SK-N-SH (cell line): ENCODE results near the gene HMGB2. TPM values are rescaled to one million over a fixed set of nuclear protein-coding genes. Genes with fewer than 3 reads are reported as not detected.

Experiments
- CTCF ChIA-PET: fragments of 300-600, 350-600 bp; formaldehyde crosslinking; extraction: SDS; loops from one replicate; lab custom pipeline; 2021; lab: Yijun Ruan, JAX
- POLR2A ChIA-PET: fragments of 350-600 bp; sonication (Branson Sonifier 250); formaldehyde crosslinking; extraction: SDS; loops from one replicate; lab custom pipeline; 2020; ENCODE audit warnings: antibody characterized with exemption, inconsistent platforms; lab: Yijun Ruan, JAX
- DNase-seq: peaks from one replicate; pipeline ENCODE4 v3.0.0; 2012
- H2AFZ ChIP-seq: fragments of 200-600 bp; sonication (generic); 2 replicates; pipeline ENCODE4 v1.8.1; 2016; ENCODE audit warnings: antibody characterized with exemption, mild to moderate bottlenecking, low read depth
- H3F3A ChIP-seq: fragments of 200-600 bp; sonication (generic); replicated peaks from 2 replicates; pipeline ENCODE3; 2016; ENCODE audit warnings: antibody characterized with exemption, mild to moderate bottlenecking; ENCODE audit not compliant: insufficient read depth
- H3K27ac ChIP-seq, 2 experiments: fragments of 200-500 bp in 1 of 2; fragments of 200-600 bp in 1 of 2; sonication (Bioruptor generic) in 1 of 2; sonication (generic), shearing (Covaris generic) in 1 of 2; 2 replicates each; pipeline versions ENCODE4 v1.5.1 to v1.6.1; 2014 to 2016; ENCODE audit warnings: low read depth in 2 of 2, inconsistent platforms in 1 of 2, low read length in 1 of 2, mild to moderate bottlenecking in 1 of 2, mixed read lengths in 1 of 2
- H3K27me3 ChIP-seq: fragments of 200-600 bp; sonication (generic), shearing (Covaris generic); 2 replicates; pipeline ENCODE4 v1.6.1; 2016; ENCODE audit warnings: mixed run types; ENCODE audit not compliant: insufficient read depth
- H3K36me3 ChIP-seq, 2 experiments: fragments of 200-500 bp in 1 of 2; fragments of 200-600 bp in 1 of 2; sonication (Bioruptor generic) in 1 of 2; sonication (generic) in 1 of 2; replicated peaks in 1 of 2; 2 replicates each; pipeline versions ENCODE3 to v1.5.1; 2014 to 2016; ENCODE audit warnings: low read length in 1 of 2, mild to moderate bottlenecking in 1 of 2; ENCODE audit not compliant: insufficient read depth in 2 of 2, control insufficient read depth in 1 of 2
- H3K4me1 ChIP-seq, 2 experiments: fragments of 200-500 bp in 1 of 2; fragments of 200-600 bp in 1 of 2; sonication (Bioruptor generic) in 1 of 2; sonication (generic), shearing (Covaris generic) in 1 of 2; 2 replicates each; pipeline versions ENCODE4 v1.5.1 to v1.6.1; 2014 to 2016; ENCODE audit warnings: low read depth in 1 of 2, low read length in 1 of 2, mixed run types in 1 of 2; ENCODE audit not compliant: insufficient read depth in 2 of 2, control insufficient read depth in 1 of 2
- H3K4me2 ChIP-seq: fragments of 200-600 bp; sonication (generic), shearing (Covaris generic); 2 replicates; pipeline ENCODE4 v1.6.1; 2017; ENCODE audit warnings: mixed run types
- H3K4me3 ChIP-seq, 2 experiments: fragments of 200-500 bp in 1 of 2; fragments of 200-600 bp in 1 of 2; sonication (Bioruptor generic) in 1 of 2; sonication (generic), shearing (Covaris generic) in 1 of 2; 2 replicates each; pipeline versions ENCODE4 v1.5.1 to v1.8.1; 2014 to 2016; ENCODE audit warnings: low read depth in 2 of 2, inconsistent platforms in 1 of 2, low read length in 1 of 2, mild to moderate bottlenecking in 1 of 2, mixed read lengths in 1 of 2, moderate library complexity in 1 of 2
- H3K79me2 ChIP-seq: fragments of 200-600 bp; sonication (generic); 2 replicates; pipeline ENCODE4 v1.8.1; 2017; ENCODE audit warnings: mild to moderate bottlenecking; ENCODE audit not compliant: insufficient read depth
- H3K9ac ChIP-seq: fragments of 200-600 bp; sonication (generic); 2 replicates; pipeline ENCODE4 v1.6.1; 2017; ENCODE audit warnings: mixed run types
- H3K9me2 ChIP-seq: fragments of 200-600 bp; sonication (generic); 2 replicates; pipeline ENCODE4 v1.6.1; 2017; ENCODE audit warnings: mixed run types
- H3K9me3 ChIP-seq: fragments of 200-600 bp; sonication (generic); 2 replicates; pipeline ENCODE4 v1.6.1; 2017; ENCODE audit warnings: mixed run types, mild to moderate bottlenecking, moderate library complexity
- H4K20me1 ChIP-seq: fragments of 200-600 bp; sonication (generic); 2 replicates; pipeline ENCODE4 v1.6.1; 2017; ENCODE audit warnings: mild to moderate bottlenecking, mixed run types; ENCODE audit not compliant: insufficient read depth
- ELF1 ChIP-seq: IDR thresholded peaks from 2 replicates; pipeline ENCODE4 v1.4.0; 2012
- FOSL2 ChIP-seq: IDR thresholded peaks from 2 replicates; pipeline ENCODE4 v1.4.0; 2012; ENCODE audit warnings: low read depth, mild to moderate bottlenecking, moderate library complexity, borderline replicate concordance
- FOXJ3 ChIP-seq: sonication (generic); formaldehyde crosslinking; IDR thresholded peaks from 2 replicates; pipeline ENCODE4 v1.5.1; 2020; ENCODE audit warnings: mild to moderate bottlenecking, missing genetic modification reagents
- FOXM1 ChIP-seq: IDR thresholded peaks from 2 replicates; pipeline ENCODE4 v1.4.0; 2012; ENCODE audit warnings: low read depth, mild to moderate bottlenecking
- GABPA ChIP-seq: IDR thresholded peaks from 2 replicates; pipeline ENCODE4 v1.4.0; 2012; ENCODE audit warnings: low read depth, mild to moderate bottlenecking
- GATA2 ChIP-seq: sonication (generic); formaldehyde crosslinking; IDR thresholded peaks from 2 replicates; pipeline ENCODE4 v1.5.0; 2020; ENCODE audit warnings: mild to moderate bottlenecking, missing genetic modification reagents
- IRF3 ChIP-seq: fragments of 150-350 bp; IDR thresholded peaks from 2 replicates; pipeline ENCODE4 v1.6.1; 2016; ENCODE audit warnings: mild to moderate bottlenecking, low read depth, low read length
- MEF2A ChIP-seq: IDR thresholded peaks from 2 replicates; pipeline ENCODE4 v1.4.0; 2012; ENCODE audit warnings: low read depth, borderline replicate concordance
- MXI1 ChIP-seq: IDR thresholded peaks from 2 replicates; pipeline ENCODE4 v1.6.1; 2012; ENCODE audit warnings: mild to moderate bottlenecking, low read depth, low read length, improper control_type of control experiment
- RAD21 ChIP-seq: IDR thresholded peaks from 2 replicates; pipeline ENCODE4 v1.6.1; 2012; ENCODE audit warnings: mild to moderate bottlenecking, low read length
- RFX5 ChIP-seq: IDR thresholded peaks from 2 replicates; pipeline ENCODE4 v1.6.1; 2012; ENCODE audit warnings: mild to moderate bottlenecking, improper control_type of control experiment, low read length
- RXRA ChIP-seq: IDR thresholded peaks from 2 replicates; pipeline ENCODE4 v1.4.0; 2012; ENCODE audit warnings: low read depth, mild to moderate bottlenecking, borderline replicate concordance
- SIN3A ChIP-seq: IDR thresholded peaks from 2 replicates; pipeline ENCODE4 v1.6.1; 2012; ENCODE audit warnings: low read depth, mild to moderate bottlenecking, low read length, moderate library complexity, borderline replicate concordance
- SMC3 ChIP-seq: IDR thresholded peaks from 2 replicates; pipeline ENCODE4 v1.6.1; 2012; ENCODE audit warnings: low read depth, low read length, improper control_type of control experiment
- ZBTB33 ChIP-seq: IDR thresholded peaks from 2 replicates; pipeline ENCODE4 v1.4.0; 2012; ENCODE audit warnings: low read depth, borderline replicate concordance
- WGBS: methylation state at CpG from one replicate; pipeline ENCODE4 v1.1.6; 2017; ENCODE audit warnings: low lambda C conversion rate; 5-methylcytosine and 5-hydroxymethylcytosine counted together
- polyA plus RNA-seq, 3 experiments: library from polyadenylated mRNA; depleted of rRNA; stranded (reverse); fragments of >200 nt; gene quantifications; 2 replicates each; pipeline ENCODE4 v1.2.3, GENCODE V29; 2012
- TF ChIP-seq, protein P1 (sequence below): IDR thresholded peaks from 2 replicates; pipeline ENCODE4 v1.6.1; 2012; ENCODE audit warnings: mild to moderate bottlenecking, low read depth, low read length, moderate library complexity
- TF ChIP-seq, protein P2 (sequence below): IDR thresholded peaks from 2 replicates; pipeline ENCODE4 v1.4.0; 2012; ENCODE audit warnings: low read depth, borderline replicate concordance

HMGB2 gene
- polyA plus RNA-seq, 1 of the 3 experiments (the other 2 are of a cell fraction) = 130 TPM

- ChIA-PET CTCF (no interaction called here), POLR2A (no interaction called here)
- no peak overlapping the region for H2AFZ ChIP-seq
- no peak for DNase-seq
- no peaks in the 10 kb centered on the region for H3F3A ChIP-seq
- no peaks in the 10 kb centered on the region for H3K9me3 ChIP-seq
- H3K4me3 ChIP-seq = no peak overlapping the region
- peaks cover 18% of the 10 kb centered on the region for H3K79me2 ChIP-seq
- no peaks in the 10 kb centered on the region for H4K20me1 ChIP-seq
- H3K9ac ChIP-seq = no peak overlapping the region
- WGBS = 96% methylated on average over 3 of the region's 3 CpGs
- TF ChIP-seq RFX5 (no peak), GABPA (no peak), ELF1 (no peak), FOSL2 (no peak), SIN3A (no peak), ZBTB33 (no peak), RXRA (no peak), GATA2 (no peak), SMC3 (no peak), MEF2A (no peak), MXI1 (no peak), RAD21 (no peak), IRF3 (no peak), FOXJ3 (CRISPR knock-in tag) (no peak), FOXM1 (no peak)
- TF ChIP-seq, protein P1, sequence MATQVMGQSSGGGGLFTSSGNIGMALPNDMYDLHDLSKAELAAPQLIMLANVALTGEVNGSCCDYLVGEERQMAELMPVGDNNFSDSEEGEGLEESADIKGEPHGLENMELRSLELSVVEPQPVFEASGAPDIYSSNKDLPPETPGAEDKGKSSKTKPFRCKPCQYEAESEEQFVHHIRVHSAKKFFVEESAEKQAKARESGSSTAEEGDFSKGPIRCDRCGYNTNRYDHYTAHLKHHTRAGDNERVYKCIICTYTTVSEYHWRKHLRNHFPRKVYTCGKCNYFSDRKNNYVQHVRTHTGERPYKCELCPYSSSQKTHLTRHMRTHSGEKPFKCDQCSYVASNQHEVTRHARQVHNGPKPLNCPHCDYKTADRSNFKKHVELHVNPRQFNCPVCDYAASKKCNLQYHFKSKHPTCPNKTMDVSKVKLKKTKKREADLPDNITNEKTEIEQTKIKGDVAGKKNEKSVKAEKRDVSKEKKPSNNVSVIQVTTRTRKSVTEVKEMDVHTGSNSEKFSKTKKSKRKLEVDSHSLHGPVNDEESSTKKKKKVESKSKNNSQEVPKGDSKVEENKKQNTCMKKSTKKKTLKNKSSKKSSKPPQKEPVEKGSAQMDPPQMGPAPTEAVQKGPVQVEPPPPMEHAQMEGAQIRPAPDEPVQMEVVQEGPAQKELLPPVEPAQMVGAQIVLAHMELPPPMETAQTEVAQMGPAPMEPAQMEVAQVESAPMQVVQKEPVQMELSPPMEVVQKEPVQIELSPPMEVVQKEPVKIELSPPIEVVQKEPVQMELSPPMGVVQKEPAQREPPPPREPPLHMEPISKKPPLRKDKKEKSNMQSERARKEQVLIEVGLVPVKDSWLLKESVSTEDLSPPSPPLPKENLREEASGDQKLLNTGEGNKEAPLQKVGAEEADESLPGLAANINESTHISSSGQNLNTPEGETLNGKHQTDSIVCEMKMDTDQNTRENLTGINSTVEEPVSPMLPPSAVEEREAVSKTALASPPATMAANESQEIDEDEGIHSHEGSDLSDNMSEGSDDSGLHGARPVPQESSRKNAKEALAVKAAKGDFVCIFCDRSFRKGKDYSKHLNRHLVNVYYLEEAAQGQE = no peak
- TF ChIP-seq, protein P2, sequence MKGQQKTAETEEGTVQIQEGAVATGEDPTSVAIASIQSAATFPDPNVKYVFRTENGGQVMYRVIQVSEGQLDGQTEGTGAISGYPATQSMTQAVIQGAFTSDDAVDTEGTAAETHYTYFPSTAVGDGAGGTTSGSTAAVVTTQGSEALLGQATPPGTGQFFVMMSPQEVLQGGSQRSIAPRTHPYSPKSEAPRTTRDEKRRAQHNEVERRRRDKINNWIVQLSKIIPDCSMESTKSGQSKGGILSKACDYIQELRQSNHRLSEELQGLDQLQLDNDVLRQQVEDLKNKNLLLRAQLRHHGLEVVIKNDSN = no peak
- no peak overlapping the region for H3K4me2 ChIP-seq
- peaks cover 22 to 30% of the 10 kb centered on the region in 2 experiments for H3K36me3 ChIP-seq
- no peaks in the 10 kb centered on the region for H3K27me3 ChIP-seq
- peaks cover 0 to 2% of the 10 kb centered on the region in 2 experiments; a peak in 2 of 4 replicates for H3K4me1 ChIP-seq
- no peaks in the 10 kb centered on the region for H3K9me2 ChIP-seq
- no peak overlapping the region for H3K27ac ChIP-seq
Observed at GRCh38 chr4:173379929-173380328, 45.8 kb upstream of the HMGB2 start.
